K562 (cell line): Measurements from ENCODE around the gene M6PR. TPM values are rescaled to one million over a fixed set of nuclear protein-coding genes. Genes with fewer than 3 reads are reported as not detected.
A peak's percentile ranks its signal among the peaks of the same experiment; 100 is the strongest.

Experiments
- ARID1B ChIP-seq: fragments of 450-650 bp; IDR thresholded peaks from 2 replicates; pipeline ENCODE4 v1.6.1; 2016; ENCODE audit warnings: antibody characterized with exemption, mild to moderate bottlenecking, inconsistent platforms
- ARNT ChIP-seq, 2 experiments: fragments of 450-650 bp; IDR thresholded peaks; 2 replicates each; pipeline ENCODE4 v1.6.1; 2016; ENCODE audit warnings: mild to moderate bottlenecking in 1 of 2
- BRD9 ChIP-seq: fragments of 450-650 bp; IDR thresholded peaks from 2 replicates; pipeline ENCODE4 v1.6.1; 2018; ENCODE audit warnings: low read depth; ENCODE audit not compliant: partially characterized antibody
- GABPA ChIP-seq: fragments of 200-800 bp; sonication (Bioruptor generic); conservative IDR thresholded peaks from 2 replicates; pipeline ENCODE4 v1.6.1; 2016; ENCODE audit warnings: low read depth, missing genetic modification characterization, missing compliant biosample characterization
- HNRNPH1 ChIP-seq: fragments of 200-400 bp; formaldehyde crosslinking; optimal IDR thresholded peaks from 2 replicates; pipeline ENCODE3; 2017; ENCODE audit warnings: low read depth, mild to moderate bottlenecking, low read length, moderate library complexity
- MAFG ChIP-seq: fragments of 450-650 bp; conservative IDR thresholded peaks from 2 replicates; pipeline ENCODE4 v1.6.1; 2016; ENCODE audit warnings: missing genetic modification characterization, missing compliant biosample characterization
- PCBP1 ChIP-seq: fragments of 200-400 bp; formaldehyde crosslinking; IDR thresholded peaks from 2 replicates; pipeline ENCODE4 v1.6.1; 2018; ENCODE audit warnings: mild to moderate bottlenecking, low read depth, low read length; ENCODE audit not compliant: poor library complexity, severe bottlenecking
- SMAD2 ChIP-seq: fragments of 150-350 bp; IDR thresholded peaks from 2 replicates; pipeline ENCODE4 v1.6.1; 2014; ENCODE audit warnings: low read depth, mild to moderate bottlenecking, low read length
- TAF15 ChIP-seq: fragments of 200-400 bp; formaldehyde crosslinking; IDR thresholded peaks from 2 replicates; pipeline ENCODE4 v1.6.1; 2017; ENCODE audit warnings: mild to moderate bottlenecking, low read depth, low read length, moderate library complexity
- TEAD1 ChIP-seq, 2 experiments: fragments of 450-650 bp in 1 of 2; sonication (generic) in 1 of 2; formaldehyde crosslinking; IDR thresholded peaks; 2 replicates each; pipeline versions ENCODE4 v1.4.0 to v1.8.0; 2020 to 2022; ENCODE audit warnings: mild to moderate bottlenecking in 2 of 2, missing genetic modification reagents in 1 of 2
- ZEB2 ChIP-seq: fragments of 450-650 bp; IDR thresholded peaks from 2 replicates; pipeline ENCODE4 v1.6.1; 2016
- polyA plus RNA-seq, 8 experiments: library from polyadenylated mRNA; depleted of rRNA in 4 of 8; stranded (reverse) in 5 of 8; unstranded in 3 of 8; fragments of >200 nt; fragmentation: Nextera tagmentation in 2 of 8; fragmentation: Illumina TruSeq in 1 of 8; extraction: Ambion mirVana in 2 of 8; extraction: Trizol in 1 of 8; gene quantifications; 2 replicates each; pipeline versions ENCODE4 v1.2.1 to v1.2.3, GENCODE V29; 2011 to 2014; ENCODE audit warnings: inconsistent platforms in 1 of 8, missing spikeins in 1 of 8
- total RNA-seq, 7 experiments: library from RNA; depleted of rRNA in 6 of 7; stranded (reverse); fragments of >200 nt in 6 of 7; fragmentation: Illumina TruSeq in 2 of 7; extraction: Trizol in 2 of 7; gene quantifications; 2 replicates each; pipeline versions ENCODE4 v1.2.1 to v1.2.3, GENCODE V29; 2011 to 2021; ENCODE audit warnings: low replicate concordance in 1 of 7
- TF ChIP-seq, protein P1 (sequence below): fragments of 450-650 bp; IDR thresholded peaks from 2 replicates; pipeline ENCODE4 v1.6.1; 2016; ENCODE audit warnings: mild to moderate bottlenecking, moderate library complexity
- TF ChIP-seq, protein P2 (sequence below): sonication (generic); formaldehyde crosslinking; IDR thresholded peaks from 2 replicates; pipeline ENCODE4 v1.8.1; 2022; ENCODE audit warnings: missing genetic modification reagents
- TF ChIP-seq, protein P3 (sequence below): sonication (generic); formaldehyde crosslinking; IDR thresholded peaks from 2 replicates; pipeline ENCODE4 v1.8.0; 2022; ENCODE audit warnings: mild to moderate bottlenecking, missing genetic modification reagents

The M6PR gene
- total and polyA plus RNA-seq, 9 of the 15 experiments (the other 6 are each of a cell fraction or from before 2014, with no cell fraction given) = 78.6 to 159 (median 112) TPM

DNA sequence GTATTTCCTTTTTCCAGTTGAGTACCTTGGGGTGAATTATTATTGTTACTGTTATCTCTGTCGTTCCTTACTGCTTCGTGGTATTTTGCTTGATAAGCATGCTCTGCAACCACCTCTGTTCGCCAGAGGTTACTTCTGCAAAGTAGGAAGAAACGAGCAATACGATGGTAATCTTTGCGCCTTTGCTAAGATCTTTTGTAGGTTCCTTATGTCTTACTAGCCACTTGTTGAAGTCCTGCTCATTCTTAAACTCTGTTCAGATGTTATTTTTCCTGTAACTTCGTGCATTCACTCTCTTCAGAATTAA, 729 bp upstream of the M6PR start (continued):
- TF ChIP-seq, protein P1, sequence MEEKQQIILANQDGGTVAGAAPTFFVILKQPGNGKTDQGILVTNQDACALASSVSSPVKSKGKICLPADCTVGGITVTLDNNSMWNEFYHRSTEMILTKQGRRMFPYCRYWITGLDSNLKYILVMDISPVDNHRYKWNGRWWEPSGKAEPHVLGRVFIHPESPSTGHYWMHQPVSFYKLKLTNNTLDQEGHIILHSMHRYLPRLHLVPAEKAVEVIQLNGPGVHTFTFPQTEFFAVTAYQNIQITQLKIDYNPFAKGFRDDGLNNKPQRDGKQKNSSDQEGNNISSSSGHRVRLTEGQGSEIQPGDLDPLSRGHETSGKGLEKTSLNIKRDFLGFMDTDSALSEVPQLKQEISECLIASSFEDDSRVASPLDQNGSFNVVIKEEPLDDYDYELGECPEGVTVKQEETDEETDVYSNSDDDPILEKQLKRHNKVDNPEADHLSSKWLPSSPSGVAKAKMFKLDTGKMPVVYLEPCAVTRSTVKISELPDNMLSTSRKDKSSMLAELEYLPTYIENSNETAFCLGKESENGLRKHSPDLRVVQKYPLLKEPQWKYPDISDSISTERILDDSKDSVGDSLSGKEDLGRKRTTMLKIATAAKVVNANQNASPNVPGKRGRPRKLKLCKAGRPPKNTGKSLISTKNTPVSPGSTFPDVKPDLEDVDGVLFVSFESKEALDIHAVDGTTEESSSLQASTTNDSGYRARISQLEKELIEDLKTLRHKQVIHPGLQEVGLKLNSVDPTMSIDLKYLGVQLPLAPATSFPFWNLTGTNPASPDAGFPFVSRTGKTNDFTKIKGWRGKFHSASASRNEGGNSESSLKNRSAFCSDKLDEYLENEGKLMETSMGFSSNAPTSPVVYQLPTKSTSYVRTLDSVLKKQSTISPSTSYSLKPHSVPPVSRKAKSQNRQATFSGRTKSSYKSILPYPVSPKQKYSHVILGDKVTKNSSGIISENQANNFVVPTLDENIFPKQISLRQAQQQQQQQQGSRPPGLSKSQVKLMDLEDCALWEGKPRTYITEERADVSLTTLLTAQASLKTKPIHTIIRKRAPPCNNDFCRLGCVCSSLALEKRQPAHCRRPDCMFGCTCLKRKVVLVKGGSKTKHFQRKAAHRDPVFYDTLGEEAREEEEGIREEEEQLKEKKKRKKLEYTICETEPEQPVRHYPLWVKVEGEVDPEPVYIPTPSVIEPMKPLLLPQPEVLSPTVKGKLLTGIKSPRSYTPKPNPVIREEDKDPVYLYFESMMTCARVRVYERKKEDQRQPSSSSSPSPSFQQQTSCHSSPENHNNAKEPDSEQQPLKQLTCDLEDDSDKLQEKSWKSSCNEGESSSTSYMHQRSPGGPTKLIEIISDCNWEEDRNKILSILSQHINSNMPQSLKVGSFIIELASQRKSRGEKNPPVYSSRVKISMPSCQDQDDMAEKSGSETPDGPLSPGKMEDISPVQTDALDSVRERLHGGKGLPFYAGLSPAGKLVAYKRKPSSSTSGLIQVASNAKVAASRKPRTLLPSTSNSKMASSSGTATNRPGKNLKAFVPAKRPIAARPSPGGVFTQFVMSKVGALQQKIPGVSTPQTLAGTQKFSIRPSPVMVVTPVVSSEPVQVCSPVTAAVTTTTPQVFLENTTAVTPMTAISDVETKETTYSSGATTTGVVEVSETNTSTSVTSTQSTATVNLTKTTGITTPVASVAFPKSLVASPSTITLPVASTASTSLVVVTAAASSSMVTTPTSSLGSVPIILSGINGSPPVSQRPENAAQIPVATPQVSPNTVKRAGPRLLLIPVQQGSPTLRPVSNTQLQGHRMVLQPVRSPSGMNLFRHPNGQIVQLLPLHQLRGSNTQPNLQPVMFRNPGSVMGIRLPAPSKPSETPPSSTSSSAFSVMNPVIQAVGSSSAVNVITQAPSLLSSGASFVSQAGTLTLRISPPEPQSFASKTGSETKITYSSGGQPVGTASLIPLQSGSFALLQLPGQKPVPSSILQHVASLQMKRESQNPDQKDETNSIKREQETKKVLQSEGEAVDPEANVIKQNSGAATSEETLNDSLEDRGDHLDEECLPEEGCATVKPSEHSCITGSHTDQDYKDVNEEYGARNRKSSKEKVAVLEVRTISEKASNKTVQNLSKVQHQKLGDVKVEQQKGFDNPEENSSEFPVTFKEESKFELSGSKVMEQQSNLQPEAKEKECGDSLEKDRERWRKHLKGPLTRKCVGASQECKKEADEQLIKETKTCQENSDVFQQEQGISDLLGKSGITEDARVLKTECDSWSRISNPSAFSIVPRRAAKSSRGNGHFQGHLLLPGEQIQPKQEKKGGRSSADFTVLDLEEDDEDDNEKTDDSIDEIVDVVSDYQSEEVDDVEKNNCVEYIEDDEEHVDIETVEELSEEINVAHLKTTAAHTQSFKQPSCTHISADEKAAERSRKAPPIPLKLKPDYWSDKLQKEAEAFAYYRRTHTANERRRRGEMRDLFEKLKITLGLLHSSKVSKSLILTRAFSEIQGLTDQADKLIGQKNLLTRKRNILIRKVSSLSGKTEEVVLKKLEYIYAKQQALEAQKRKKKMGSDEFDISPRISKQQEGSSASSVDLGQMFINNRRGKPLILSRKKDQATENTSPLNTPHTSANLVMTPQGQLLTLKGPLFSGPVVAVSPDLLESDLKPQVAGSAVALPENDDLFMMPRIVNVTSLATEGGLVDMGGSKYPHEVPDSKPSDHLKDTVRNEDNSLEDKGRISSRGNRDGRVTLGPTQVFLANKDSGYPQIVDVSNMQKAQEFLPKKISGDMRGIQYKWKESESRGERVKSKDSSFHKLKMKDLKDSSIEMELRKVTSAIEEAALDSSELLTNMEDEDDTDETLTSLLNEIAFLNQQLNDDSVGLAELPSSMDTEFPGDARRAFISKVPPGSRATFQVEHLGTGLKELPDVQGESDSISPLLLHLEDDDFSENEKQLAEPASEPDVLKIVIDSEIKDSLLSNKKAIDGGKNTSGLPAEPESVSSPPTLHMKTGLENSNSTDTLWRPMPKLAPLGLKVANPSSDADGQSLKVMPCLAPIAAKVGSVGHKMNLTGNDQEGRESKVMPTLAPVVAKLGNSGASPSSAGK = 0 out of 2 replicates have a peak, but pooled peaks have one; percentile 64
- TF ChIP-seq BRD9 (peak; percentile 23), TEAD1 (CRISPR knock-in tag; IDR thresholded peaks at IDR 0.05) (0 out of 4 replicates have a peak, but pooled peaks of 1 of the 2 experiments have one; percentile 0), MAFG (tag) (peak; percentile 63), ZEB2 (0 out of 2 replicates have a peak, but pooled peaks have one; percentile 23), TAF15 (no peak), HNRNPH1 (no peak), ARNT (IDR thresholded peaks at IDR 0.05) (no peak), ARID1B (peak; percentile 42), PCBP1 (no peak), GABPA (tag) (peak; percentile 2; the same call in 1 of the 2 replicates), SMAD2 (no peak)
- TF ChIP-seq, protein P2, sequence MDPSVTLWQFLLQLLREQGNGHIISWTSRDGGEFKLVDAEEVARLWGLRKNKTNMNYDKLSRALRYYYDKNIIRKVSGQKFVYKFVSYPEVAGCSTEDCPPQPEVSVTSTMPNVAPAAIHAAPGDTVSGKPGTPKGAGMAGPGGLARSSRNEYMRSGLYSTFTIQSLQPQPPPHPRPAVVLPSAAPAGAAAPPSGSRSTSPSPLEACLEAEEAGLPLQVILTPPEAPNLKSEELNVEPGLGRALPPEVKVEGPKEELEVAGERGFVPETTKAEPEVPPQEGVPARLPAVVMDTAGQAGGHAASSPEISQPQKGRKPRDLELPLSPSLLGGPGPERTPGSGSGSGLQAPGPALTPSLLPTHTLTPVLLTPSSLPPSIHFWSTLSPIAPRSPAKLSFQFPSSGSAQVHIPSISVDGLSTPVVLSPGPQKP = no peak
- TF ChIP-seq, protein P3, sequence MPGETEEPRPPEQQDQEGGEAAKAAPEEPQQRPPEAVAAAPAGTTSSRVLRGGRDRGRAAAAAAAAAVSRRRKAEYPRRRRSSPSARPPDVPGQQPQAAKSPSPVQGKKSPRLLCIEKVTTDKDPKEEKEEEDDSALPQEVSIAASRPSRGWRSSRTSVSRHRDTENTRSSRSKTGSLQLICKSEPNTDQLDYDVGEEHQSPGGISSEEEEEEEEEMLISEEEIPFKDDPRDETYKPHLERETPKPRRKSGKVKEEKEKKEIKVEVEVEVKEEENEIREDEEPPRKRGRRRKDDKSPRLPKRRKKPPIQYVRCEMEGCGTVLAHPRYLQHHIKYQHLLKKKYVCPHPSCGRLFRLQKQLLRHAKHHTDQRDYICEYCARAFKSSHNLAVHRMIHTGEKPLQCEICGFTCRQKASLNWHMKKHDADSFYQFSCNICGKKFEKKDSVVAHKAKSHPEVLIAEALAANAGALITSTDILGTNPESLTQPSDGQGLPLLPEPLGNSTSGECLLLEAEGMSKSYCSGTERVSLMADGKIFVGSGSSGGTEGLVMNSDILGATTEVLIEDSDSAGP (CRISPR knock-in tag) = no peak
